Astrocyte (in vitro differentiated cells and primary cell): ENCODE measurements around the gene IMPA2. TPM values are rescaled to one million over a fixed set of nuclear protein-coding genes. Genes with fewer than 3 reads are reported as not detected.

Source experiments
- DNase-seq: peaks from one replicate; pipeline ENCODE4 v3.0.0-alpha.2; 2010; ENCODE audit warnings: low read depth
- FAIRE-seq: peaks from 2 replicates; lab custom pipeline; 2011; peaks lifted over from hg19 to GRCh38; lab: Jason Lieb, UNC
- H2AFZ ChIP-seq: 2 replicates; pipeline ENCODE4 v1.6.0; 2012; ENCODE audit warnings: low read depth, low read length, inconsistent platforms
- H3K27ac ChIP-seq: 2 replicates; pipeline ENCODE4 v1.5.1; 2011; ENCODE audit warnings: low read depth, low read length, inconsistent platforms
- H3K27me3 ChIP-seq: 2 replicates; pipeline ENCODE4 v1.6.0; 2011; ENCODE audit warnings: low read length, inconsistent platforms; ENCODE audit not compliant: insufficient read depth
- H3K36me3 ChIP-seq: 2 replicates; pipeline ENCODE4 v1.5.1; 2011; ENCODE audit warnings: low read length, inconsistent platforms; ENCODE audit not compliant: insufficient read depth
- H3K4me1 ChIP-seq: 2 replicates; pipeline ENCODE4 v1.5.1; 2011; ENCODE audit warnings: low read length, inconsistent platforms; ENCODE audit not compliant: insufficient read depth
- H3K4me2 ChIP-seq: 2 replicates; pipeline ENCODE4 v1.6.0; 2012; ENCODE audit warnings: low read length, inconsistent platforms
- H3K4me3 ChIP-seq: 2 replicates; pipeline ENCODE4 v1.5.1; 2011; ENCODE audit warnings: low read depth, mild to moderate bottlenecking, low read length, inconsistent platforms; ENCODE audit not compliant: insufficient read depth
- H3K79me2 ChIP-seq: 2 replicates; pipeline ENCODE4 v1.6.0; 2012; ENCODE audit warnings: mild to moderate bottlenecking, low read length, inconsistent platforms; ENCODE audit not compliant: insufficient read depth
- H3K9ac ChIP-seq: 2 replicates; pipeline ENCODE4 v1.6.0; 2012; ENCODE audit warnings: mild to moderate bottlenecking, low read length, inconsistent platforms
- H3K9me3 ChIP-seq: 2 replicates; pipeline ENCODE4 v1.5.1; 2012; ENCODE audit warnings: low read depth, mild to moderate bottlenecking, low read length, inconsistent platforms; ENCODE audit not compliant: insufficient read depth
- H4K20me1 ChIP-seq: 2 replicates; pipeline ENCODE4 v1.6.0; 2012; ENCODE audit warnings: low read length, inconsistent platforms; ENCODE audit not compliant: insufficient read depth
- H3K27ac Mint-ChIP-seq: one replicate; pipeline ENCODE4 v1.8.0; 2021; ENCODE audit warnings: mild to moderate bottlenecking, mixed read lengths; ENCODE audit not compliant: unreplicated experiment
- H3K27me3 Mint-ChIP-seq: one replicate; pipeline ENCODE4 v1.8.0; 2021; ENCODE audit warnings: low read depth, mixed read lengths; ENCODE audit not compliant: unreplicated experiment
- H3K36me3 Mint-ChIP-seq: one replicate; pipeline ENCODE4 v1.8.0; 2021; ENCODE audit warnings: low read depth, mixed read lengths; ENCODE audit not compliant: unreplicated experiment
- H3K4me1 Mint-ChIP-seq: one replicate; pipeline ENCODE4 v1.8.0; 2021; ENCODE audit warnings: low read depth, mixed read lengths; ENCODE audit not compliant: unreplicated experiment
- H3K4me3 Mint-ChIP-seq: one replicate; pipeline ENCODE4 v1.8.0; 2021; ENCODE audit warnings: mild to moderate bottlenecking, moderate library complexity, mixed read lengths; ENCODE audit not compliant: unreplicated experiment
- H3K9me3 Mint-ChIP-seq: one replicate; pipeline ENCODE4 v1.8.0; 2021; ENCODE audit warnings: mild to moderate bottlenecking, mixed read lengths; ENCODE audit not compliant: unreplicated experiment
- CTCF ChIP-seq: IDR thresholded peaks from 2 replicates; pipeline ENCODE4 v1.5.1; 2011; ENCODE audit warnings: low read depth, mild to moderate bottlenecking, inconsistent platforms, low read length, moderate library complexity; ENCODE audit not compliant: insufficient read depth
- EZH2 ChIP-seq: IDR thresholded peaks from 2 replicates; pipeline ENCODE4 v1.6.1; 2012; ENCODE audit warnings: mild to moderate bottlenecking, low read length, inconsistent platforms; ENCODE audit not compliant: insufficient read depth
- total RNA-seq: library from RNA; stranded (reverse); gene quantifications from 2 replicates; pipeline ENCODE4 v1.2.1, GENCODE V29; 2021

The IMPA2 gene
- total RNA-seq, 1 donor from 2014 or later: 4.8 TPM

DNA sequence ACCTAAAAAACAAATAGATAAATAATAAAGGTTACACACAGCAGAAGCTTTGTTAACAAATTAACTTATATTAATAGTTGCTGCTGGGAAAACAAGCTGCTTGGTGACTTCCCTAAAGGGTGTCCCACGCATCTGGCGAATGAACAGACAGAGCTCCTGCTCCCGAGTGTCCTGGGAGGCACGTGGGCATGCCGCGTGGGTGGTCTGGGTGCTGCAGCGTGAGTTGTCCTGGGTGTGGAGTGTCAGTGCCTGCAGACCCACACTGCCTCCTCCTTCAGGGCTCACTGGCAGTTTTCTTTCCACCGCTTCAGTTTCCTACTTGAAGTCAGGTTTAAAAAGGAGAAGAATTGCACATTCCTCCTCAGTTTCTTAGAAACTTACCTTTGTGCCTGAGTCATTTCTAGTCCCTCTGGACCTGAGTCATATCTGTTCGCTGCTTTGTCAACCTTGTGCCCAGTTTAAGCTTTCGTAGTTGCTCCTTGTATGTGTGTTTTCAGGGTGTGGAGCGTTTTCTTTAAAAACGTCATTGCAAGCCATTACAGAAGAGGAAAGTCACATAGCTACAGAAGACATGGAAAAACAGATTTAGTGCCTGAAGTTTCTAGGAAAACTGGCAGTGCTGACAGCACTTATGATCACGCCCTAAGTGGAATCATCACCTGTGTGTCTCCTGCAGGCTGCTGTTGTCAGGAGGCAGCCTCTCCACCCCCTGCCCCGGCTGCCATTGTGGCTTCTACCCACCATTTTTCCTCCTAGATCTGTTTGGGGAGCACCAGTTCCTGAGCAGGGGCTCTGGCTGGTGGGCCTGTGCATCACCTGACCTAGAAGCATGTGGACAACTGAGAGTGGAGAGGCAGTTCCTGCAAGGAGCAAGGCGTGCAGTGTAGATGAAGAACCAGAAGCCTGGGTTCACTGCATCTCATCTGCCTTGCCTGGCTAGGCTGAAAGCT, 24.5 kb downstream of the IMPA2 start:
- H3K27ac Mint-ChIP-seq: no peak overlapping the region
- H2AFZ ChIP-seq: no peak overlapping the region

DNA sequence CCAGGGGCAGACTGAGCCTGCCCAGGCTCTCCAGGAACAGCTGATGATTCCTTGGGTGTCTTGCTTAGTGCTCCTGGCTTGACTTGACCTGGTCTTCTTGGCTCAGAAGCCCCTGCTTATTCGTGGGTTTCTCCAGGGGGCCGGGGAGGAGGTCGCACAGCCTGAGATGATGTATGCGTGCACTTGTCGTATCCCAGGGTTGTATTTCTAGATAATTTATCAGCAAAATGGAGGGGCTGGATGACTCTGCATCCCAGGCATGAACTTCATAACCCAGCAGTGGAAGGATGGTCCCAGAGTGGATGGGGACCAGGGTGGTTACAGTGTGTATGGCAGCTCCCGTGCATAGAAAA, 25.2 kb downstream of the IMPA2 start:
- Mint-ChIP-seq H3K4me3 (no peak overlapping the region), H3K9me3 (no peaks in the 10 kb centered on the region), H3K36me3 (peaks cover 2% of the 10 kb centered on the region), H3K27ac (no peak overlapping the region), H3K27me3 (peaks cover 5% of the 10 kb centered on the region), H3K4me1 (peaks cover 5% of the 10 kb centered on the region)
- FAIRE-seq: no peak
- H3K27me3 ChIP-seq: no peaks in the 10 kb centered on the region
- H3K4me2 ChIP-seq: no peak overlapping the region
- no peak overlapping the region for H3K4me3 ChIP-seq
- TF ChIP-seq EZH2: no peak
- no peak for TF ChIP-seq CTCF
- no peak for DNase-seq
- H3K36me3 ChIP-seq: no peaks in the 10 kb centered on the region
- H3K9ac ChIP-seq: no peak overlapping the region
- peaks cover 6% of the 10 kb centered on the region for H3K4me1 ChIP-seq
- H4K20me1 ChIP-seq: no peaks in the 10 kb centered on the region
- H3K27ac ChIP-seq: no peak overlapping the region
- H3K9me3 ChIP-seq: no peaks in the 10 kb centered on the region
- H3K79me2 ChIP-seq: no peaks in the 10 kb centered on the region
- H2AFZ ChIP-seq: no peak overlapping the region

More for the DNA sequence above, 24.5 kb downstream of the IMPA2 start:
- FAIRE-seq (no peak), DNase-seq (no peak)
- Mint-ChIP-seq H3K4me1 (peaks cover 5% of the 10 kb centered on the region), H3K9me3 (no peaks in the 10 kb centered on the region), H3K4me3 (no peak overlapping the region), H3K27me3 (peaks cover 2% of the 10 kb centered on the region), H3K36me3 (peaks cover 2% of the 10 kb centered on the region)
- H3K79me2 ChIP-seq: no peaks in the 10 kb centered on the region
- H3K4me1 ChIP-seq: peaks cover 6% of the 10 kb centered on the region
- H3K4me3 ChIP-seq: no peak overlapping the region
- no peaks in the 10 kb centered on the region for H3K36me3 ChIP-seq
- no peaks in the 10 kb centered on the region for H4K20me1 ChIP-seq
- H3K4me2 ChIP-seq: peak overlapping the region; percentile 23
- H3K27ac ChIP-seq: no peak overlapping the region
- H3K9me3 ChIP-seq: no peaks in the 10 kb centered on the region
- TF ChIP-seq CTCF (no peak), EZH2 (no peak)
- no peak overlapping the region for H3K9ac ChIP-seq
- H3K27me3 ChIP-seq: no peaks in the 10 kb centered on the region

GRCh38 chr18:12007063-12007462, 25.8 kb downstream of the IMPA2 start:
- no peak overlapping the region for H3K9ac ChIP-seq
- peaks cover 2% of the 10 kb centered on the region for H3K36me3 Mint-ChIP-seq
- H3K4me2 ChIP-seq: no peak overlapping the region
- no peaks in the 10 kb centered on the region for H3K79me2 ChIP-seq
- H3K9me3 ChIP-seq: no peaks in the 10 kb centered on the region
- H3K36me3 ChIP-seq: no peaks in the 10 kb centered on the region
- peaks cover 5% of the 10 kb centered on the region for H3K4me1 Mint-ChIP-seq
- H3K27ac Mint-ChIP-seq: no peak overlapping the region
- TF ChIP-seq CTCF: no peak
- TF ChIP-seq EZH2: no peak
- DNase-seq (no peak), FAIRE-seq (no peak)
- H3K27me3 ChIP-seq: no peaks in the 10 kb centered on the region
- H3K27me3 Mint-ChIP-seq: peaks cover 7% of the 10 kb centered on the region
- H3K9me3 Mint-ChIP-seq: no peaks in the 10 kb centered on the region
- H3K4me1 ChIP-seq: peaks cover 6% of the 10 kb centered on the region
- H3K4me3 ChIP-seq: no peak overlapping the region
- H3K27ac ChIP-seq: no peak overlapping the region
- no peak overlapping the region for H2AFZ ChIP-seq
- no peak overlapping the region for H3K4me3 Mint-ChIP-seq
- no peaks in the 10 kb centered on the region for H4K20me1 ChIP-seq
